Tibial nerve (tissue), 4 donors: ENCODE measurements around the gene DFFB. TPM values are rescaled to one million over a fixed set of nuclear protein-coding genes. Genes with fewer than 3 reads are reported as not detected.

Source experiments
- DNase-seq, 2 donors: peaks; one replicate each; pipeline ENCODE4 v3.0.0-alpha.2; 2019; ENCODE audit warnings: low spot score in 2 of 2
- H3K27ac ChIP-seq, 4 donors: fragments of 200-600 bp; sonication (generic) in 3 of 4; one replicate each; pipeline ENCODE4 v1.5.1; 2017 to 2019; ENCODE audit warnings: mild to moderate bottlenecking in 1 of 4
- H3K27me3 ChIP-seq, 2 donors: fragments of 200-600 bp; sonication (generic) in 1 of 2; one replicate each; pipeline versions ENCODE4 v1.5.1 to v1.6.0; 2017 to 2019
- H3K36me3 ChIP-seq, 3 donors: fragments of 200-600 bp; sonication (generic); one replicate each; pipeline ENCODE4 v1.5.1; 2018 to 2019
- H3K4me1 ChIP-seq, 4 donors: fragments of 200-600 bp; sonication (generic) in 3 of 4; one replicate each; pipeline ENCODE4 v1.5.1; 2017 to 2019
- H3K4me3 ChIP-seq, 4 donors: fragments of 200-600 bp; sonication (generic) in 3 of 4; one replicate each; pipeline ENCODE4 v1.5.1; 2017 to 2019; ENCODE audit warnings: mild to moderate bottlenecking in 1 of 4, moderate library complexity in 1 of 4
- H3K9me3 ChIP-seq, 4 donors: fragments of 200-600 bp; sonication (generic) in 3 of 4; one replicate each; pipeline ENCODE4 v1.5.1; 2017 to 2019
- CTCF ChIP-seq, 5 experiments: fragments of 200-600 bp in 3 of 5; fragments of 450-650 bp in 2 of 5; sonication (generic) in 3 of 5; IDR thresholded peaks; one replicate each; pipeline ENCODE4 v1.5.1; 2016 to 2019; ENCODE audit warnings: antibody characterized with exemption in 5 of 5, mild to moderate bottlenecking in 3 of 5, moderate library complexity in 2 of 5
- EP300 ChIP-seq, 2 donors: sonication (generic); formaldehyde crosslinking; IDR thresholded peaks; one replicate each; pipeline ENCODE4 v1.6.1; 2017; ENCODE audit warnings: antibody characterized with exemption in 2 of 2, mild to moderate bottlenecking in 1 of 2
- POLR2A ChIP-seq, 2 donors: fragments of 450-650 bp; IDR thresholded peaks; one replicate each; pipeline ENCODE4 v1.6.1; 2017; ENCODE audit warnings: antibody characterized with exemption in 2 of 2, mild to moderate bottlenecking in 2 of 2, moderate library complexity in 2 of 2
- WGBS, 2 donors: methylation state at CpG; one replicate each; pipeline ENCODE4 v1.1.5; 2018; 5-methylcytosine and 5-hydroxymethylcytosine counted together
- total RNA-seq, 4 donors: library from RNA; depleted of rRNA; stranded (reverse); fragments of >200 nt; gene quantifications; one replicate each; pipeline ENCODE4 v1.1.0, GENCODE V29; 2016

The DFFB gene
- total RNA-seq, 4 donors from 2014 or later = 7.0 to 17.7 (median 15.2) TPM

- Histone ChIP-seq H3K27me3 (no peaks in the 10 kb centered on the region), H3K27ac (peak overlapping the region; percentile 87 to 99 (median 94)), H3K36me3 (peaks cover 0 to 25% (median 0%) of the 10 kb centered on the region in 3 donors), H3K4me3 (peak overlapping the region; percentile 72 to 98 (median 91)), H3K4me1 (peaks cover 0 to 16% (median 2%) of the 10 kb centered on the region in 4 donors), H3K9me3 (peaks cover 0 to 20% (median 0%) of the 10 kb centered on the region in 4 donors)
- 40 to 42% methylated on average over 10 of the region's 10 CpGs for WGBS, 2 donors
- DNase-seq = no peak
- TF ChIP-seq EP300 (IDR thresholded peaks at IDR 0.05) (no peak), CTCF (IDR thresholded peaks at IDR 0.05) (no peak), POLR2A (IDR thresholded peaks at IDR 0.05) (no peak)
These were observed 41.9 kb downstream of the DFFB start for GRCh38 chr1:3898994-3899753.

GRCh38 chr1:3899754-3900149 is 42.5 kb downstream of the DFFB start:
- 0% methylated on average over 11 to 16 of the region's 26 CpGs for WGBS, 2 donors
- Histone ChIP-seq H3K36me3 (peaks cover 0 to 22% (median 0%) of the 10 kb centered on the region in 3 donors), H3K4me1 (peaks cover 0 to 16% (median 2%) of the 10 kb centered on the region in 4 donors), H3K9me3 (peaks cover 0 to 20% (median 0%) of the 10 kb centered on the region in 4 donors), H3K27ac (peak overlapping the region; percentile 87 to 99 (median 94)), H3K27me3 (no peaks in the 10 kb centered on the region), H3K4me3 (peak overlapping the region; percentile 72 to 98 (median 91))
- no peak for TF ChIP-seq POLR2A (IDR thresholded peaks at IDR 0.05)
- TF ChIP-seq CTCF (IDR thresholded peaks at IDR 0.05) = no peak
- TF ChIP-seq EP300 (IDR thresholded peaks at IDR 0.05) = no peak
- DNase-seq = no peak

- Histone ChIP-seq H3K4me3 (peak within 1 kb of the TSS; percentile 72 to 98 (median 91)), H3K36me3 (peaks cover 0 to 16% (median 0%) of the 10 kb centered on the region in 3 donors), H3K27ac (peak within 1 kb of the TSS; percentile 87 to 99 (median 94)), H3K9me3 (peaks cover 0 to 20% (median 0%) of the 10 kb centered on the region in 4 donors), H3K4me1 (peaks cover 0 to 16% (median 2%) of the 10 kb centered on the region in 4 donors), H3K27me3 (no peaks in the 10 kb centered on the region)
- DNase-seq = peak; percentile 93 to 94
- TF ChIP-seq EP300 (IDR thresholded peaks at IDR 0.05) (peak; percentile 22 to 85), POLR2A (IDR thresholded peaks at IDR 0.05) (peak in 1 of 2 donors; percentile 5), CTCF (IDR thresholded peaks at IDR 0.05) (peak in 1 of 5 experiments; percentile 15)
- WGBS, 2 donors = 0% methylated on average over 32 to 53 of the region's 58 CpGs
These were observed 43.1 kb downstream of the DFFB start, which contains the start of gene C1orf174 for GRCh38 chr1:3900150-3900968. C1orf174 (minus strand) TSS chr1:3900272; CDS start chr1:3900186, 86 bp downstream.

- DNase-seq = peak; percentile 97 to 98
- Histone ChIP-seq H3K36me3 (peaks cover 0 to 9% (median 0%) of the 10 kb centered on the region in 3 donors), H3K27ac (peak overlapping the region; percentile 87 to 99 (median 94)), H3K27me3 (no peaks in the 10 kb centered on the region), H3K9me3 (peaks cover 0 to 20% (median 0%) of the 10 kb centered on the region in 4 donors), H3K4me1 (peaks cover 0 to 16% (median 2%) of the 10 kb centered on the region in 4 donors), H3K4me3 (peak overlapping the region; percentile 72 to 98 (median 91))
- WGBS, 2 donors = 0 to 1% methylated on average over 18 to 21 of the region's 51 CpGs
- TF ChIP-seq CTCF (IDR thresholded peaks at IDR 0.05) (peak in 1 of 5 experiments; percentile 15), POLR2A (IDR thresholded peaks at IDR 0.05) (peak in 1 of 2 donors; percentile 46), EP300 (IDR thresholded peaks at IDR 0.05) (peak; percentile 49 to 72)
These were observed 43.8 kb downstream of the DFFB start for GRCh38 chr1:3900969-3901529.
